GM19351 (cell line): Measurements from ENCODE around the gene CCDC88C.
"Not testable (repeated sequence)": the region's sequence is repeated elsewhere in the genome, so short reads cannot be mapped to it uniquely, and the experiment has no call there.

ENCODE experiments used
- ATAC-seq: cut with Tn5 transposase; IDR thresholded peaks from one replicate; pipeline ENCODE4 v1.9.1; 2021; ENCODE audit warnings: mild to moderate bottlenecking, moderate library complexity; ENCODE audit not compliant: unreplicated experiment

Gene CCDC88C

GRCh38 chr14:91232052-91232451, 185.6 kb downstream of the CCDC88C start:
- ATAC-seq, result no peak

GRCh38 chr14:91231446-91231845, 186.2 kb downstream of the CCDC88C start:
- no peak for ATAC-seq

- ATAC-seq, result no peak
These were observed 187.1 kb downstream of the CCDC88C start for GRCh38 chr14:91230397-91231035.

- peak; percentile 69 for ATAC-seq
These were observed 187.8 kb downstream of the CCDC88C start for GRCh38 chr14:91229743-91230200.

- no peak for ATAC-seq
These were observed 188.6 kb downstream of the CCDC88C start for GRCh38 chr14:91229005-91229382.

- ATAC-seq, result peak; percentile 78
These were observed 189.3 kb downstream of the CCDC88C start for GRCh38 chr14:91228112-91229004.

- no peak for ATAC-seq
These were observed 190.4 kb downstream of the CCDC88C start for GRCh38 chr14:91227183-91227628.

- not testable (repeated sequence) for ATAC-seq
These were observed 191.3 kb downstream of the CCDC88C start for GRCh38 chr14:91226360-91226759.

- ATAC-seq, result no peak
These were observed 192.6 kb downstream of the CCDC88C start for GRCh38 chr14:91225025-91225424.

- ATAC-seq, result no peak
These were observed 194.4 kb downstream of the CCDC88C start for GRCh38 chr14:91223028-91223783.
